GM18867 (cell line): ENCODE results near the gene MMP15.
A peak's percentile ranks its signal among the peaks of the same experiment; 100 is the strongest.
"Not testable (repeated sequence)": the region's sequence is repeated elsewhere in the genome, so short reads cannot be mapped to it uniquely, and the experiment has no call there.

Source experiments
- ATAC-seq: cut with Tn5 transposase; IDR thresholded peaks from one replicate; pipeline ENCODE4 v1.9.1; 2021; ENCODE audit warnings: mild to moderate bottlenecking, moderate library complexity; ENCODE audit not compliant: unreplicated experiment

MMP15 gene

DNA sequence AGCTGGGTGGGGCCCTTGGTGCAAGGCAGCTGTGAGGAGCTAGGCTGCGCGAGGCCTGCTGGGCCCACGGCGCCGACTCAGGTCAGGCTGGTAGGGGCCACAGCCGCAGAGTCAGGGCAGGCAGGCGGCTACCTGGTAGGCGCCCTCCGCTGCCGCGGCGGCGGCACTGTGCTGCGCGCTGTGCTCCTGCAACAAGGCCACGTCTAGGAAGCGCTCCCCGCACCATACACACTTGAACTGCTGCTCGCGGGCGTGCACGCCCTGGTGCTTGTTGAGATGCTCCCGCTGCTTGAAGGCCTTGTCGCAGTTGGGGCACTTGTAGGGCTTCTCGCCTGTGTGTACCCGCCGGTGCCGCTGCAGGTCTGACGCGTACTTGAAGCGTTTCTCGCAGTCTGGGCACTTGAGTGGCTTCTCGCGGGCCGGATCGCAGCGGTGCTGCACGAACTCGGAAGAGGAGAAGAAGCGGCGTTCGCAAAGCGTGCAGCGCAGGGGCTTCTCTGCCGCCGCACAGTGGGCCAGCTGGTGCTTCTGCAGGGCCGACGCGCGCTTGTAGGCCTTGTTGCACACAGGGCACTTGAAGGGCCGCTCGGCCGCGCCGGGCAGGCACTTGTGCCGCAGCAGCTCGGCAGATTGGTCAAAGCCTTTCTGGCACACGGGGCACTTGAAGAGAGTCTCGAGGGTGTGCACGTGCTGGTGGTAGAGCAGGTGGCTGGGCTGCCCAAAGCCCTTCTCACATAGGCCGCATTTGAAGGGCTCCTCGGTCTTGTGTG, 29.0 kb upstream of the MMP15 start:
- ATAC-seq: no peak

DNA sequence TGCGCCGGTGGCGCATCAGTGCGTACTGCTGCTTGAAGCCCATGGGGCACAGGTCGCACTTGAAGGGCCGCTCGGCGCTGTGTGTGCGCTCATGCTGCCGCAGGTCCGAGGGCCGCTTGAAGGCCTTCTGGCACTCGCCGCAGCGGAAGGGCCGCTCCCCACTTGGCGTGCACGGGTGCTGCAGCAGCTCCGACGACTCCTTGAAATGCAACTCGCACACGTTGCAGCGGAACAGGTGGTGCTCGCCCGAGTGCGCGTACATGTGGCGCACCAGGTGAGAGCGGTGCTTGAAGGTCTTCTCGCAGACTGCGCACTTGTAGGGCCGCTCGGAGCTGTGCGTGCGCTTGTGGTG, 28.4 kb upstream of the MMP15 start:
- ATAC-seq: no peak

DNA sequence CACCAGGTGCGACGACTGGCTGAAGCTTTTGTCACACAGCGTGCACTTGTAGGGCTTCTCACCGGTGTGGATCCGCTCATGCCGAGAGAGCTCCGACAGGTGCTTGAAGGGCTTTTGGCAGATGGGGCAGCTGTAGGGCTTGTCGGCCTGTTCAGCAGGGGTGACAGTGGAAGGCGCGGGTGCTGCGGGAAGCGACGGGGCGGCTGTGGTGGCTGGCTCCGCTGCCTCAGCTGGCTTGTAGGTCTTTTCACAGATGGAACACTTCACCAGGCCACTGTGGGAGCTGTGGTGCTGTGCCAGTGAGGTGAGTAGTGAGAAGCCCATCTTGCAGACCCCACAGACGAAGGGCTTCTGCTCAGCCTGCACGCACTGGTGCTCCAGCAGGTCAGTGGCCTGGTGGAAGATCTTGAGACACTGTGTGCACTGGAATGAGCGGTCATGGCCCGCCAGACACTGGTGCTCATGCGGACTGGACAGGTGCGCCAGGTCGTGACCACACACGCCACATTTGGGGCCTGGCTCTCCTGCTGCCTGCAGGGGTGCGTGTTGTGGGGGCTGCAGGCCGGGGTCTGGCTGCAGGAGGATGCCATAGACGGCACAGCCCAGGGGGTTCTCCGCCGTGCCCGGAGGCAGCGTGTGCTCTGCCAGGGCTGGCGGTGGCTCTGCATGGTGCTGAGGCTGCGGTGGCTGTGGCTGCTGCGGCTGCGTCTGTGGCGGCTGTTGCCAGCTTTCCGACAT, 27.9 kb upstream of the MMP15 start:
- ATAC-seq: no peak

DNA sequence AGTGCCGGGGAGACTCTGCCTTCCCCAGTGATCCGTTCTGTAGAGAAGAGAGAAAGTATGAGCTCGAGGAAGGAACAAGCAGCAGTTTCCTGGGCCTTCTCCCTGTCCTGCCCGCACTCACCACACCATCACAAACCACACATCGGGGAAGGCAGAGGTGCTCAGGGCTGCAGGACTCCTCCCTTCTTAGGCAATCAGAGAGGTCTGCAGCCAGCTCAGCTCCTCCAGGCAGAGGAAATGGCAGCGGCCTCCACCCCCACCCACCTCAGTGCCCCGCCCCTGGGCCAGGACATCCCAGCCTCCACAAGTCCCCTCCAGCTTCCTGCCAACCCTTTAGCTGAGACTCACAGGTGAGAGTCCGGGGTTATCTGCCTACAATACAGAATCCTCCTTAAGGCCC, 27.1 kb upstream of the MMP15 start:
- no peak for ATAC-seq

DNA sequence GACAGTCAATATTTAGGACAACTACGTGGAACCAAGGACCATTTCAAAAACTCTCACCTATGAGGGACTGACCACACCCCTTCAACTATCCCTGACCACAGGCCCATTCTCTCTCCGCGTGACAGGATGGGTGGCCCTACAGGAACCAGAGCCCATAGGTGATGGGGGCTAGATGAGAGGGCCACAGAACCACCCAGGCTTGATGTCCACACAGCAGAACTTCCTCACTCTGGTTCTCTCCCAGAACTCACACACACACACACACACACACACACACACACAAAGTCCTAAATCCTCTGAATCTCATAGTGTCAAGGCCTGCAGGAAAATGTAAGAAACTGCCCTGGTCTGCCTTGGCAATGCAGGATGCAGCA, 26.6 kb upstream of the MMP15 start:
- no peak for ATAC-seq

DNA sequence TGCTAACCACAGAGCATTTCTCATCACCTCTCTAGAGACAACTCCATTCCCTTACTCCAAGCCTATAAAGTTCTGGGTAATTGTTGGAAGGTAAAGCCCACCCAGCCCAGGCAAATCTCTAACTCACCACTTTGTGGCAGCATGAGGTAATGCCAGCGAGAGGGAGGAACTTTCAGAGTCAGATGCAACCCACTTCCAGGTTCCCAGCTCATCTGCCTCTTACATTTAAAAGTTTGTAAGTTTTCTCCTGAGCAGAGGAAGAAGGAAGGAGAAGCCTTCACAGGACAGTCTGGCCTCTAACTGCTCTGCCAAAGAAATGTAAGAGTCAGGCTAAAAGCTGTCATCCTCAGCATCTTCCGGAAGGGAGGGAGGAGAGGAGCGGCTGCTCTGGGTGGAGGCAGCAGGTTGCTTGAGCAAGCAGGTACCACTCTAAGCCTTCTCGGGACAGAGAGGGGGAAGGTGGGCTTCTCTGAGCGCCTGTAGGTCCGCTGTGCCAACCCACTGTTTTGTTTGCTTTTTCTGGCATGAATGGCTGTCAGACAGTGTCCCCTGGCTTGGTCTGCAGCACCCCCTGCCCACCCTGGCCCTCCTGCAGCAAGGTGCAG, 26.1 kb upstream of the MMP15 start:
- no peak for ATAC-seq

DNA sequence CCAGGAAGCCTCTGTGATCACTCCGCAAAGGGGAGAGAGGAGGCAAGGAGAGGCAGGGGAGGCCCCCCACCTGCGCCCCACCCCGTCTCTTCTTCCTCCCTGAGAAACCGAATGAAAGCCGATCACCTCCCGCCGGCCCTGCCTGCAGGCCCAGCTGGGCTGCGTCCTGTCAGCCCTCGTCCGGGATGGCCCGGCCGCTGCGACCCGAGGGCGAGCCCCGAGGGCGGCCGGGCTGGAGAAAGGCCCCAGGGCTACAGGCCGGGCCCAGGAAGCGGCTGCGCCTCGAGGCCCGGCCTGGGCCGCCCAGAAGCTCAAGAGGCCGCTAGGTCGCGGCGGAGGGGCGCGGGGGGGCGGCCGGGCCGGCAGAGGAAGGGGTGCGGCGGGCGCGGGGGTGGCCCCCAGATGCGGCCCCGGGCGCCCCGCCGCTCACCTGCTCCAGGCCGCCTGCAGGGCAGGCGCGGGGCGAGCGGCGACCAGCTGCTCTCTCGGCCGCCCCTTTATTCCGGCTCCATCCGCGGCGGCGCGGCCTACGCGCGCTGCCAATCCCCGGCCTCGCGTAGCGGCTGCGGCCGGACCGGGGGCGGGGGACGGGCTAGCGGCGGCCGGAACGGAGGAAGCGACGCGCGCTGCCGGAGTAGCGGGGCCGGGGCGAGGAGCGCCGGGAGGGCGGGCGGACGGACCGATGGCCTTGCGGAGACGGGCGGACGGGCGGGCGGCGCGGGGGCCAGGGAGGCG, 25.4 kb upstream of the MMP15 start, which contains the start of gene ZNF319:
TSS of gene ZNF319 (minus strand) at position 702 of the 735 bp plus-strand sequence. CDS start 2,407 bp downstream, outside the sequence.
- ATAC-seq: peak; percentile 24

DNA sequence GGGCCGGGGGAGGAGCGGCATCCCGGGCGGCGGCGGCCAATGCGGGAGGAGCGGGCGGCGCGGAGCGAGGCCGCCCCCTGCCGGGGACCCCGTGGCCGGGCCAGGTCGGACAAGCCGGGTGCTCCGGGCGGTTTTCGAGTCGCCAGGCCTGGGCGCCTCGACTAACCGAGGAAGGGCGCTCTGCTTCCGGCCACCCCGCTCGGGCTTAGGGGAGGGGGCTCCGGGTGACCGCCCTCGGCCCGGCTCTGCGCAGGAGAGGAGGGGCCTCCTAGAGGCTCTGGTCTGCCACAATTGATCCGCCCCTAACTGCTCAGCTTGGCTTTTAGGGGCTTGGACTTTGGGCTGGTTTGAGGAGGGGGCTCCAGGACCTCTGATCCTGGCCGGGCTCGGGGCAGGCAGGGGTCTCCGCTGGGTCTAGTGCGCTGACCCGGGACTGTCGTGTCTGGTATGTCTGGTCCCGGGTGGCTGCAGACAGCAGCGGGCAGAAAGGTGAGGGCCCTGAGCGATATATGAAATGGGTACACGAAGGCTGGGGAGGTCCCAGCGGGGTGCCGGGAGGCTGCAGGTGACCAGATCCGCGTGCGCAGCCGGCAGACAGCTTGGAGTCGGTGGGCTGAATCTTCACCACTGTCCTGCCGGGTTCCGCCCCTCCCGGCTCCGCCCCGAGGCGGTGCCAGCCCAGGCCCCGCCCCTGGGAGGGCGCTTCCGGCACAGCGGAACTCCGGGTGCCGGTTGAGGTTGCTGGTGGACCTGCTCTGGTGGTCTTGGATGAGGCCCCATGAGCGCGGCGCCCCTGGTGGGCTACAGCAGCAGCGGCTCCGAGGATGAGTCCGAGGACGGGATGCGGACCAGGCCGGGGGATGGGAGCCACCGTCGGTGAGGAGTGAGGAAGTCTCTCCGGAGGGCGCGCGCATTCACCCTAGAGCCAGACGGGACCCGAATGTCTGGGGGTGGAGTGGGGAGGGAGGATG, 24.6 kb upstream of the MMP15 start, which contains the start of gene USB1:
TSS of gene USB1 (plus strand) at position 702 of the 971 bp plus-strand sequence. CDS start at position 779, 77 bp downstream.
- peak; percentile 76 for ATAC-seq

DNA sequence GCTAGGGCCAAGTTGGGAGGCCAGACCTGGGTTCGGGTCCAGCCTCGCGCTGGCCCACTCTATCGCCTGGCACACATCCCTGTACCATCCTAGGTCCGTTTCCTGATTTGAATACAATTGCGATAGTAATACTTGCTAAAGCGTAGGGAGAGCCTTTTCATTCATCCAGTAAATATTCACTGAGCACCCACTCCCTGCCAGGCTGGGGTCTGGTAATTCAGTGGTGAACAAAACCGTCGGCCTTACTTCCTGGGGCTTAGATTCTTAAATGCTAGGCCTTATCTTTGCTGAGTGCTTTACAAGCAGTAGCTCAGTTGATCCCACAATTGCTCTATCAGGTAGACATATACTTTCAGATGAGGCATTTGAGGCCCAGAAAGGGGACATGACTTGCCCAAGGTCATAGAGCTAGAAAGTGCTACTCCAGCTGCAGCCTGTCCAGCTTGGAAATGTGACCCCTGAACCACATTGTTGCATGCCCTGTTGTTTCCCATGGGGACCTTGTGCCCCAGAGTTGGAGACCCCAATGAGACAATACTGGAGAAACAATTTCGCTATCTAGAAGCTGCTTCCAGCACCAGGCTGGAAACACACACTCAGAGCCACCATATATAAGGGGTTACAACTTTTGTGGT, 23.7 kb upstream of the MMP15 start:
- ATAC-seq: no peak

DNA sequence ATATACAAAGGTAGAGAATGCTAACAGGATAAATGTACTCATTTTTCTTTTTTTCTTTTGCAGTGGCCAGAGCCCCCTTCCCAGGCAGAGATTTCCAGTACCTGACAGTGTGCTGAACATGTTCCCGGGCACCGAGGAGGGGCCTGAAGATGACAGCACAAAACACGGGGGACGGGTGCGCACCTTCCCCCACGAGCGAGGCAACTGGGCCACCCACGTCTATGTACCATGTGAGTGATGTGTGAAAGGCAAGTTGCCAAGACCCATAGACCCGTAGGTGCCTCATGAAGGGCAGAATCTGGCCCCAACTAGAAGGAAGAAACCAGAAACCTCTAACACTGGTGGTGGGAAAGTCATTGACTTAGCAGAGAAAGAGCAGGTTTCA, 23.1 kb upstream of the MMP15 start:
- no peak for ATAC-seq

DNA sequence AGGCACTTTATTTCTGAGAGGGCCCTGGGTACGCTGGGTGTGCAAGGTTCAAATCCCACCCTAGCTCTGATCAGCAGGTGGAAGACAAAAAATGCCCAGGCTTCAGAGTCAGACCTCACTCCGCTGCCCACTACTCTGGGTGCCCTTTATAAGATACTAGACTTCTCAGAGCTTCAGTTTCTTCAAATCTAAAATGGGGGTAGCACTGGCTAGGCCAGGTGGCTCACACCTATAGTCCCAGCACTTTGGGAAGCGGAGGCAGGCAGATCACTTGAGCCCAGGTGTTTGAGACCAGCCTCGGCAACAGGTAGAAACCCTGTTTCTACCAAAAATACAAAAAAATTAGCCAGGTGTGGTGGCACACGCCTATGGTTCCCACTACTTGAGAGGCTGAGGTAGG, 22.6 kb upstream of the MMP15 start:
- ATAC-seq: no peak

DNA sequence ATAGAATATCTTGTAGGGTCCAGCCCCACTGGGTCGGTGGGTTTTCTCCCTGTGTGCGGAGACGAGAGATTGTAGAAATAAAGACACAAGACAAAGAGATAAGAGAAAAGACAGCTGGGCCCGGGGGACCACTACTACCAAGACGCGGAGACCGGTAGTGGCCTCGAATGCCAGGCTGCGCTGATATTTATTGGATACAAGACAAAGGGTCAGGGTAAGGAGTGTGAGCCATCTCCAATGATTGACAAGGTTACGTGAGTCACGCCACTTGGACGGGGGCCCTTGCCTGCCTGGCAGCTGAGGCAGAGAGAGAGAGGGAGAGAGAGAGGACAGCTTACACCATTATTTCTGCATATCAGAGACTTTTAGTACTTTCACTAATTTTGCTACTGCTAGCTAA, 20.8 kb upstream of the MMP15 start:
- not testable (repeated sequence) for ATAC-seq

DNA sequence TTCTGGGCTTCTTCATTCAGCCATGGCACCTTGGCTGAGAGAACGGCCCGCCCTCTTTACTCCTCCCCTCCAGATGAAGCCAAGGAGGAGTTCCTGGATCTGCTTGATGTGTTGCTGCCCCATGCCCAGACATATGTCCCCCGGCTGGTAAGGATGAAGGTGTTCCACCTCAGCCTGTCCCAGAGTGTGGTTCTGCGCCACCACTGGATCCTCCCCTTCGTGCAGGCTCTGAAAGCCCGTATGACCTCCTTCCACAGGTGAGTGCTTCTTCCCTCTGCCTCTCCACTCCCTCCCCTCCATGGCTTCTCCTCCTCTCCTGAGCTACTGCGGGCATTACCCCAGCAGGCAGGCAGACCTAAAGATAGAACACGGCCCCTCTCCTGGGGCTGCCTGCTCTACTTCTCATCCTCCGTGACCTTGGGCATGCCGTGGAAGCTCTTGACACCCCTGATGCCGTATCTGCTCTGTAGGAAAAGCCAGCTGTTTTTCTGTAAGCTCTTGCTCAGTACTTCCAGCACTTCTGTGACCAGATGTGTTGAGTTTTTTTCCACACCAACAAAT, 15.6 kb upstream of the MMP15 start:
- no peak for ATAC-seq

DNA sequence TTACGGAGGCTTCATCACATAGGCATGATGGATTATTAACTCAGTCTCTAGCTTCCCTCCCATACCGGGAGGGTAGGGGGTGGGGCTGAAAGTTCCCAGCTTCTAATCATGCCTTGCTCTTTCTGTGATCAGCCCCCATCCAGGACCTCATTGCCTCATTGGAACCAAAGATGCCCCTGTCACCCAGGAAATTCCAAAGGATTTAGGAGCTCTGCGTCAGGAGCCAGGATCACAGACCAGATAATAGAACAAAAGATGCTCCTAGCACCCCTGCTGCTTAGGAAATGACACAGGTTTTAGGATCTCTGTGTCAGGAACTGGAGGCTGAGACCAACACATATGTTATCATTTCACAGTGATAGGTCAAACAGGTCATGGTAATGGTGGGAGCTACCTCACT, 14.7 kb upstream of the MMP15 start:
- ATAC-seq: no peak

DNA sequence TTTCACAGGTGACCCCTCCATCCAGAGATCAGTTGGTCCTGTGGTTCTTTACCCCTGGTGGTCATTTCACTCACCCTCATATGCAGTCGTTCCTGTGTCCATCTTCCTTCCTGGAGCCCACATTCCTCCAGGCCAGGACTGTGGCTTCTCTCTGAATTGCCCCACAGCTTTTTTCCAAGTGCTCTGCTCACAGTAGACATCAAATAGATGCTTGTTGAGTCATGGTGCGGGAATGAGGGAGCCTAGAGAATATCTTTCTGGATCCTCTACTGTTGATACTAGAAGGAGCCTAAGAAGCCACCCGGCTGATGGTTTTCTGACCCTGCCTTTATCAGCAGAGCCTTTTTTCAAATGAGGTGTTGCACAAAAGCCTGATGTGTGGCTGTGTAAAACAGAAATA, 13.9 kb upstream of the MMP15 start:
- no peak for ATAC-seq

DNA sequence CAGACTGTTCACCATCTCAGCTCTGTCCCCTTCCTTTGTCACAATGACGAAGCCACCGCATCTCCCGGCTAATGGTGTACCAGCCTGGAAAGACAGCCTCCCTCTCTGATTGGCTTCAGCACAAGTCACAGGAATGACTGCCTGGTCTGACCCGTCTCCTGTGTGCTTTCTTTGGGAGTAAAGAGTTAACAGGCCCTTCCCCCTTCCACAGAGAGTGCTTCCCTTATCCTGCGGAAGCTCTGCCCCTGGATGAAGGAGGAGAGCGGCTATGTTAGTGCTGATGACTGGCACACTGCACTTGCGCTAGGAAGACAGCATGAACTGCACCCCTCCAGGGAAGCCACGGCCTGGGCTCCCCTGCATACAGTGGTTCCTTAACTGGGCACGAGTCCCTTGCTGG, 13.1 kb upstream of the MMP15 start:
- ATAC-seq: no peak

DNA sequence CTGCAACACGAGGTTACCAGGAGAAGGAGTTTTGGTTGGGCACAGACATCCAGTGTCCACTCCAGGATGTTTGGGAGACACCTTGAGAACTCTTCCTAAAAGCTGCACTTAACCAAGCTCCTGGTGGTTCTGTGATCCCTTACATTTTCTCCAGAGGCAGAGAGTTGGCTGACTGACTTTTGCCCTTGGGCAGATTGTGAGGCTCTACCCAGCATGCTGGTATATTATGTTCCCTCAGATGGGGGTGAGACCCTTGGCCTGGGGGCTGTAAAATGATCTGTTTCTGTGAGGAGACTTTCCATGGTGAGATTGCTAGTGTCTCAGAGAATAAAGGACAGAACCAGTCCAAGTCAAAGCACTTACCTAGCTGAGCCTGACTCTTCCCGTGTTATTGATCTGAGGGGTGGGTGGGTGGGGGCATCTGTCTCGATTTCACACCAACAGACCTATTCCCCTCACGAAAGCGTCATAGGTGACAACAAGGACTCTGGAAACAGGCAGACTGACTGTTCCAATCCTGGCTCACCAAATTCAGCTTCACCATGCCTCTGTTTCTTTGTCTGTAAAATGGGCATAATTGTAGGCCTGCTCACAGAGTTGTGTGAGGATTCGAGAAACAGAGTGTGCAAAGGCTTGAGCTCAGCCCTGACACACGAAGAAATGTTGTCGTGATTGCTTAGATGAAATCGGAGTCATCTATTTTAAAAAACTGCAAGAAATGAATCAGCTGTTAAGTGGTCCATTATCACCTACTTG, 12.2 kb upstream of the MMP15 start:
- ATAC-seq: no peak

DNA sequence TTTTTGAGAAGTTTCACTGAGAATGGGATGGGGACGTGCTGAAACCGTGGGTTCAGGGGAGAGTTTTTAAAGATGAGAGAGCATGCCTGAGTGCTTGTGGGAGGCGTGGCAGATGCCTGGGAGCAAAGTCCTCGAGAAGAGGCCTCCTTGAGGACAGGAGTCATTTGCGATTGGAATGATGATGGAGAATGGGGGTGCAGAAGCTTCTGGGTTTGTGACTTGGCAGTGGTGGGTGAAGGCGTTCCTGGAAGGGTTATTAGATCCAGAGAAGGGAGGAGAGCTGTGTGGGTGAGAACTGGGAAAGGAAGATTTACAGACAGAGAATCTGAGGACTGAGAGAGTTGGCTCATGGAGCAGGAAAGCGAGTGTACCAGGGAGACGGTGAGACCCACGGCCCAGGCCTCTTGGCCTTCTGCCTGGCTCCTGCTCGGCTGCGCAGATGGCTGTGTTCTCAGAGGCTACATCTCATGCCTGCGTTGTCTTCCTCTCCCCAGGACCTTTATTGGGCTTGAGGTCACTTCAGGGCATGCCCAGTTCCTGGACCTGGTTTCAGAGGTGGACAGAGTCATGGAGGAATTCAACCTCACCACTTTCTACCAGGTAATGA, 8.6 kb upstream of the MMP15 start:
- no peak for ATAC-seq
